WTC11 (cell line): ENCODE results near the gene MEGF10.

ENCODE experiments used
- CREM ChIP-seq: sonication (generic); formaldehyde crosslinking; IDR thresholded peaks from 2 replicates; pipeline ENCODE4 v1.8.1; 2022; ENCODE audit warnings: mild to moderate bottlenecking, missing genetic modification reagents, moderate library complexity
- CTCF ChIP-seq: fragments of 200-600 bp; IDR thresholded peaks from 2 replicates; pipeline ENCODE4 v1.8.0; 2022; ENCODE audit warnings: antibody characterized with exemption
- FOXK1 ChIP-seq: sonication (generic); formaldehyde crosslinking; IDR thresholded peaks from 2 replicates; pipeline ENCODE4 v1.8.0; 2022; ENCODE audit warnings: mild to moderate bottlenecking, moderate library complexity, missing genetic modification reagents
- MAX ChIP-seq: sonication (generic); formaldehyde crosslinking; IDR thresholded peaks from 2 replicates; pipeline ENCODE4 v1.8.0; 2022; ENCODE audit warnings: mild to moderate bottlenecking, missing genetic modification reagents
- MXD4 ChIP-seq: fragments of 250-450 bp; sonication (Bioruptor Pico); IDR thresholded peaks from 2 replicates; pipeline ENCODE4 v1.8.0; 2021; ENCODE audit warnings: mild to moderate bottlenecking, moderate library complexity, borderline replicate concordance
- MYBL2 ChIP-seq: sonication (generic); formaldehyde crosslinking; IDR thresholded peaks from 2 replicates; pipeline ENCODE4 v1.8.1; 2023; ENCODE audit warnings: mild to moderate bottlenecking, moderate library complexity, missing genetic modification reagents
- NFE2L1 ChIP-seq: sonication (generic); formaldehyde crosslinking; IDR thresholded peaks from 2 replicates; pipeline ENCODE4 v1.8.1; 2023; ENCODE audit warnings: missing genetic modification reagents
- TP53 ChIP-seq: sonication (generic); formaldehyde crosslinking; IDR thresholded peaks from 2 replicates; pipeline ENCODE4 v1.8.1; 2023; ENCODE audit warnings: mild to moderate bottlenecking, missing genetic modification reagents

GRCh38 chr5:127307868-127308267 is 17.3 kb downstream of the MEGF10 start:
- TF ChIP-seq MAX (no peak), NFE2L1 (CRISPR knock-in tag) (no peak), FOXK1 (peak; percentile 75), CTCF (no peak), CREM (CRISPR knock-in tag) (peak; percentile 68; the same call in 1 of the 2 replicates), TP53 (CRISPR knock-in tag) (no peak), MYBL2 (CRISPR knock-in tag) (no peak), MXD4 (no peak)
